Astrocyte of the cerebellum (primary cell): ENCODE results near the gene GOLGA3.
"Not testable (repeated sequence)": the region's sequence is repeated elsewhere in the genome, so short reads cannot be mapped to it uniquely, and the experiment has no call there.

ENCODE experiments used
- DNase-seq: peaks from one replicate; pipeline ENCODE4 v3.0.0-alpha.2; 2011; ENCODE audit warnings: low read depth
- H3K4me3 ChIP-seq: 2 replicates; pipeline ENCODE4 v1.5.1; 2011; ENCODE audit warnings: mild to moderate bottlenecking, low read depth, low read length, moderate library complexity
- in situ Hi-C: cut with HindIII; loops from 2 replicates; pipeline ENCODE4 v1.10.0; 2017; ENCODE audit warnings: low sequenced_read_pairs
- TF ChIP-seq, protein P1 (sequence below): IDR thresholded peaks from 2 replicates; pipeline ENCODE4 v1.5.1; 2012; ENCODE audit warnings: low read length, low read depth, moderate library complexity, mild to moderate bottlenecking; ENCODE audit errors: missing control alignments

Gene GOLGA3

DNA sequence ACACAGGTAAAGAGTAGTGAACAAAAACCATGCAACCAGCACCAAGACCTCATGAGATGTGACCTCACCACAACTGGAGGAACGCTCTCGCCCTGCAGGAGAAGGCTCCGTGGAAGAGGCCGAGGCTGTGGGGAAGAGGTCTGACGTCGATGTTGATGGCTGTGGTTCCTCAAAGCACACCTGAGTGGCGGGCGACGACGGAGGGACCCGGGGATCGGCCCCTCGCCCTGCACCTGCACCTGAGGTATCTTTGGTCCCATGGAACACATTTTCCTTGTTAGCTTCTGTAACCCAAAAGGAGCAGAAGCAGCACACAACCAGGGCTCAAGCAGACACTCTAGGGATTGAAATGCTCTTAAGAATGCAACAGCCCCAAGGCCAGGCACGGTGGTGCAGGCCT, 40.9 kb upstream of the GOLGA3 start:
- in situ Hi-C loops = no loop called here
- no peak overlapping the region for H3K4me3 ChIP-seq
- TF ChIP-seq, protein P1, sequence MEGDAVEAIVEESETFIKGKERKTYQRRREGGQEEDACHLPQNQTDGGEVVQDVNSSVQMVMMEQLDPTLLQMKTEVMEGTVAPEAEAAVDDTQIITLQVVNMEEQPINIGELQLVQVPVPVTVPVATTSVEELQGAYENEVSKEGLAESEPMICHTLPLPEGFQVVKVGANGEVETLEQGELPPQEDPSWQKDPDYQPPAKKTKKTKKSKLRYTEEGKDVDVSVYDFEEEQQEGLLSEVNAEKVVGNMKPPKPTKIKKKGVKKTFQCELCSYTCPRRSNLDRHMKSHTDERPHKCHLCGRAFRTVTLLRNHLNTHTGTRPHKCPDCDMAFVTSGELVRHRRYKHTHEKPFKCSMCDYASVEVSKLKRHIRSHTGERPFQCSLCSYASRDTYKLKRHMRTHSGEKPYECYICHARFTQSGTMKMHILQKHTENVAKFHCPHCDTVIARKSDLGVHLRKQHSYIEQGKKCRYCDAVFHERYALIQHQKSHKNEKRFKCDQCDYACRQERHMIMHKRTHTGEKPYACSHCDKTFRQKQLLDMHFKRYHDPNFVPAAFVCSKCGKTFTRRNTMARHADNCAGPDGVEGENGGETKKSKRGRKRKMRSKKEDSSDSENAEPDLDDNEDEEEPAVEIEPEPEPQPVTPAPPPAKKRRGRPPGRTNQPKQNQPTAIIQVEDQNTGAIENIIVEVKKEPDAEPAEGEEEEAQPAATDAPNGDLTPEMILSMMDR = no peak
- no peak for DNase-seq

DNA sequence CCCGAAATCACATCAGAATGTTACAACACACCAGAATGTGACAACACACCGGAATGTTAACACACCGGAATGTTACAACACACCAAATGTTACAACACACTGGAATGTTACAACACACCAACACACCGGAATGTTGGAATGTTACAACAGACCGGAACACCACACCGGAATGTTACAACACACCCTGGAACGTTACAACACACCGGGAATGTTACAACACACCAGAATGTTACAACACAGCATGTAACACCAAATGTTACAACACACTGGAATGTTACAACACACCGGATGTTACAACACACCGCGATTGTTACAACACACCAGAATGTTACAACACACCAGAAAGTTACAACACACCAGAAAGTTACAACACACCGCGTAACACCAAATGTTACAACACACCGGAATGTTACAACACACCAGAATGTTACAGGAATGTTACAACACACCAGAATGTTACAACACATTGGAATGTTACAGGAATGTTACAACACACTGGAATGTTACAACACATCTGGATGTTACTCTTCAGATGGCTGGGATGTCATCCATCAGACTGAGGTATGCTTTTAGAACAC, 37.7 kb upstream of the GOLGA3 start:
- in situ Hi-C loops = no loop called here
- DNase-seq = no peak
- H3K4me3 ChIP-seq = no peak overlapping the region
- TF ChIP-seq, protein P1 = no peak

DNA sequence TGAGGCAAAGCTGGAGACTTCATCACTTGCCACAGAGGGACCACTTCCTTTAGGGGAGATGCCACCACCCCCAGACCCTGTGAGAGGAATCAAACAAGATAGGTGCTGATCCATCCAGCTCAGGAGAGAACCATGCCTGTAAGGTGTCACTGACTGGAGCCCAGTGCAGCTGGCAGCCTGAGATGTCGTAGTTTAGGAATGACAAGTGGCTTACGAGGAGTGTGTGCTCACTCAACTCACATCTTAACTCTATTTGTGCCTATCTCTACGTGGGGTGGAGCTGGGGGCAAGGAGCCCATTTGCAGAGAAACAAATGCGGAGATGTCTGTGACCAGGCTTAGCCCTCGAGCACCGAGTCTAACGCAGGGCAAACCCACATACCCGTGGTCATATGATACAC, 32.9 kb upstream of the GOLGA3 start:
- TF ChIP-seq, protein P1 = no peak
- in situ Hi-C loops = no loop called here

DNA sequence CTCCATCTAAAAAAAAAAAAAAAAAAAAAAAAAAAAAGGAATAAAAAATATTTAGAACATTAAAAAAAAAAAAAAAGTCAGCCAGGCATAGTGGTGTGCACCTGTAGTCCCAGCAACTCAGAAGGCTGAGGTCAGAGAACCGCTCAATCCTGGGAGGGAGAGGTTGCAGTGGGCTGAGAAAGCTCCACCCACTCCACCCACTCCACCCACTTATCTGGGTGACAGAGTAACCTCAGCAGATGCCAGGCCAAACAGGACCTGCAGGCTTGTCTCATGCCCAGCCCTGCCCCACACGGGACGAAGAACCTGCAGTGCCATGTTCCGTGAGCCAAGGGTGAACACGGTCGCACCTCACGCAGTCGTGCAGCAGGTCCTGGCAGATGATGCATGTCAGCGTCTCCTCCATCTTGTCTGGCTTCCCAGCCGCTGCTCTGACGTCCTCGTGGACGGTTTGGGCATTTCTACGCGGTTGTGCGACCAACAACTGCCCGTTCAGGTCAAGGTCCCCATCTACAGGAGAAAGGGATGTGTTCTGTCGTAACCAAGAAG, 30.1 kb upstream of the GOLGA3 start:
- in situ Hi-C loops = no loop called here
- TF ChIP-seq, protein P1 = no peak
- DNase-seq = no peak
- H3K4me3 ChIP-seq = no peak overlapping the region

More for the DNA sequence above, 32.9 kb upstream of the GOLGA3 start:
- H3K4me3 ChIP-seq = no peak overlapping the region
- no peak for DNase-seq

DNA sequence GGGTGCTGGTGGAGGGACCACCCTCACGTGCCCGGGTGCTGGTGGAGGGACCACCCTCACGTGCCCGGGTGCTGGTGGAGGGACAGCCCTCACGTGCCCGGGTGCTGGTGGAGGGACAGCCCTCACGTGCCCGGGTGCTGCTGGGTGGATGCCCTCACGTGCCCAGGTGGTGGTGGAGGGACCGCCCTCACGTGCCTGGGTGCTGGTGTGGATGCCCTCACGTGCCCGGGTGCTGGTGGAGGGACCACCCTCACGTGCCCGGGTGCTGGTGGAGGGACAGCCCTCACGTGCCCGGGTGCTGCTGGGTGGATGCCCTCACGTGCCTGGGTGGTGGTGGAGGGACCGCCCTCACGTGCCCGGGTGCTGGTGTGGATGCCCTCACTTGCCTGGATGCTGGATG, 28.4 kb upstream of the GOLGA3 start:
- H3K4me3 ChIP-seq, in situ Hi-C loops, DNase-seq: not testable (repeated sequence)

DNA sequence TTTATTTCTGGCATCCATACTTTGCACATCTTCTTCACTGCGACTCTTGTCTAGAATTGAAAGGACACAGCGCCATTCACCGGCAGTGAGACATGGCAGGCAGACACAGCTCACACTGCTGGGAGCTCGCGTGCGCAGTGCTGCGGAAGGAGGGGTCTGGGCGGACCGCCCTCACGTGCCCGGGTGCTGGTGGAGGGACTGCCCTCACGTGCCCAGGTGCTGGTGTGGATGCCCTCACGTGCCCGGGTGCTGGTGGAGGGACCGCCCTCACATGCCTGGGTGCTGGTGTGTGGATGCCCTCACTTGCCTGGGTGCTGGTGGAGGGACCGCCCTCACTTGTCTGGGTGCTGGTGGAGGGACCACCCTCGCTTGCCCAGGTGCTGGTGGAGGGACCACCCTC, 27.9 kb upstream of the GOLGA3 start:
- DNase-seq = no peak
- H3K4me3 ChIP-seq = no peak overlapping the region
- in situ Hi-C loops = no loop called here
- TF ChIP-seq, protein P1 = no peak

DNA sequence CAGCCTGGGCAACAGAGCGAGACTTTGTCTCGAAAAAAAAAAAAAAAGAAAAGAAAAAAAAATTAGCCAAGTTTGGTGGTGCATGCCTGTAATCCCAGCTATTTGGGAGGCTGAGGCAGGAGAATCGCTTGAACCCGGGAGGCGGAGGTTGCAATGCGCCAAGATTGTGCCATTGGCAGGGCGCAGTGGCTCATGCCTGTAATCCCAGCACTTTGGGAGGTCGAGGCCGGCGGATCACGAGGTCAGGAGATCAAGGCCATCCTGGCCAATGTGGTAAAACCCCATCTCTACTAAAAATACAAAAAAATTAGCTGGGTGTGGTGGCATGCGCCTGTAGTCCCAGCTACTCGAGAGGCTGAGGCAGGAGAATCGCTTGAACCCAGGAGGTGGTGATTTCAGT, 26.5 kb upstream of the GOLGA3 start:
- DNase-seq, H3K4me3 ChIP-seq, in situ Hi-C loops: not testable (repeated sequence)
